ENCODE data around the gene HCRT.
"Not testable (repeated sequence)": the region's sequence is repeated elsewhere in the genome, so short reads cannot be mapped to it uniquely, and the experiment has no call there.

HCRT gene

DNA sequence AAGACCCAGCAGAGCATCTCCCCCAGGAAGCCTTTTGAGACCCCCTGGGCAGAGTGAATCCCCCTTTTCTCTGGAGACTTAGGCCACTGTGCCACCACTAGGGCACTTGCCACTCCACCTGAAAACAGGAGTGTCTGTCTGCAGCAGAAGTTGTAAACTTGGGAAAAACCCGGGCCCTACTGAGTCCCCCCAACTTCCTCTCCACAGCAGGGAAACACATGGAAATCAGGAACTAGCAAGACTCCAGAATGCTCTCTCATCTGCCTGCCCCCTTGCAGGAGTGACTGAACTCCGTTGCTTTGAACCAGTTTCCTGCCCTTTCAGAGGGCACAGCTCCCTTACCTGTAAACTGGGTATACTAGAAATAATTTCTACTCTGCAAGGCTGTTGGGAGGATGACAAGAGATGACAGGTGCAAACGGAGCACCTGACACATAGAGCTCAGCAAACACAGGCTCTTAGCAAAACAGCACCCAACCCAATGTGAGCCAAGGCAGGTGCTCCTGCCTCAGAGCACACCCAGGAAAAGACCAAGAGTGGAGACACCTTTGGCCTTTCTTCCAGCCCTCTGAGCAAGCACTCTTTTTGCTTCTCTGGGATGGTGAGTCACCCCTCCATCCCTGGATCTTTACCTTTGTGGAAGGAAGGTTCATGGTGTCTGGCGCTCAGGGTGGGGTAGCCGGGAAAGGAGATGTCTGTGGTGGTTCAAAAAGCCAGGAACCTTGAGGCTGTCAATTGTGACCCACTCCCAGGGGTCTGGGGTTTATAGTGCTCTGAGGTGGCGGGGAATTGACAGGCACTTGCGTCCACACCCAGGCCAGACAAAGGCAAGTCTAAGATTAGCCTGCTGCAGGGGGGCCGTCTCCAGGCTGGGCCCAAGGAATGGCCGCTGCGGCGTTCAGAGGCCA is at the start of gene HCRT:
Gene HCRT, minus strand, starts transcription at position 740 of the 908 bp plus-strand sequence. Its CDS starts 87 bp downstream, at position 653.
- in situ Hi-C loops (cut with HindIII; ENCODE audit: low sequenced_read_pairs): no loop called here

DNA sequence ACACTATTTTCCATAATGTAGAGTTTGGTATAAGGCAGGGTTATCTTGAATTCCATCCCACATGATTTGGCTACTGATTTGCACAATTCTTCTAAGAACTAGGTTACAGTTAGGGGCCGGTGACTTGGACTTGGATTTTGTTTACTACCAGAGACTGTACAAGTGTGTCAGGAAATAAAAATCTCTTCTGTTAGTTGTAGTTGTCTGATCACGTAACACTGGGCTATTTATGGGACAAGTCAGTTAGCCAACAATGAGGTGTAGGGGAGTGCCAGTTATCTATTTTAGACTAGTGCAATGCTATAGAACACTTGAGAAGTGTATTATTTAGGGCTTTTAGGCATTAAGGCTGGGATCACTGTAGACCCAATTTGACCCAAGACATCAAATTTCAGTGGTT is 48.7 kb upstream of the HCRT start:
- in situ Hi-C loops (cut with HindIII; ENCODE audit: low sequenced_read_pairs): no loop called here

- in situ Hi-C loops (cut with HindIII; ENCODE audit: low sequenced_read_pairs): no loop called here
Observed at GRCh38 chr17:42233156-42233555, 47.9 kb upstream of the HCRT start.

GRCh38 chr17:42230225-42230624 is 45.0 kb upstream of the HCRT start:
- in situ Hi-C loops (cut with HindIII; ENCODE audit: low sequenced_read_pairs): no loop called here

DNA sequence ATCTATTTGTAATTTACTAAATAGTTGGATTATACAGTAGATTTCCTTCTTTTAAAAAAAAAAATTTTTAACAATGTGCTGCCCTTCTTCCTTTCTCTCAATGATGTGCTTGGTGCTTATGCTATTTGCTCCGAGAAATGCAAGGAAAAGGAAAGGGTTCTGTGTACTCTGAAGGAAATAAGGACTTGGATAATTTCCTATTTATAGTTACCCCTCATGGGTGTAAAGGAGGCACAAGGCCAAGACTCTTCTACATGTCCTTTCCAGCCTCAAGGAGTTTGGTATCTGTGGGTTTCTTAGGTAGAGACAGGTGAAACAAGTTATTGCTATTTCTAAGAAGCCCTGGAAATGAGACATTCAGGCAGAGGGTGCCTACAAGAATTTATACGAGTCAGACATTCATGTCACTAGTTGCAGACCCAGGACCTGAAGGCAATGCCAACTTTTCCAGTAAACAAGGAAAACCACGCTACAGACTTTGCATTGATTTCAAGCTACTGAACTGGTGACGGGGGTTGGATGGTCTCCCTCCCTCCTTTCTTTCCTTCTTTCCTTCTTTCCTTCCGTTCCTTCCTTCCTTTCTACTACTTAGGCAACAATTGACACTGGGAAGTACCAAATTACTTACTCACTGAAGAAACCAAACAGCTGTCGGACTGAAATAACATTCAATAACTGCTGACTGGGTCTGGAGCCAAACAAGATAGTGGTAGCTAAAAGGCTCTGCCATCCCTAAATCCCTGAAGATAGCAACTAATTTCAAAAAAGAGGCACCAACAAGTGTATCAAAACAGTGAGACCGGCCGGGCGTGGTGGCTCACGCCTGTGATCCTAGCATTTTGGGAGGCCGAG is 42.8 kb upstream of the HCRT start:
- in situ Hi-C loops (cut with HindIII; ENCODE audit: low sequenced_read_pairs): no loop called here

GRCh38 chr17:42225646-42226045 is 40.4 kb upstream of the HCRT start:
- in situ Hi-C loops (cut with HindIII; ENCODE audit: low sequenced_read_pairs): no loop called here

DNA sequence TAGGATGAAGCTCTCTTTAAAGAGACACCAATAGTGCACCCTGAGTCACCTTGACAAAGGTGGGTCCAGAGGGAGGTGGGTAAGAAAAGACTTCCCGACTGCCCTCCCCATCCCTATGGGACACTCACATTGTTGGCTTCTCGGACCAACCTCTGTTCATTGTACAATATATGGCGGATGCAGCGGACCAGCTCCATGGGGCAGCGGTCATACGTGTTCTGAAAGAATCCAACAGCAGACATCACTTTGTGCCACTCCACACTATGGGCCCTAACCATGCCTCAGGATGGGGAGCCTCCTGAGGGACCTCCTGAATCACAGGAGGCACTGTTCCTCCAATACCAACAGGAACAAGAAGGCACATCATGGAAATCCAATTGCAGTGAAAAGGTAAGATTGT is 39.4 kb upstream of the HCRT start:
- in situ Hi-C loops (cut with HindIII; ENCODE audit: low sequenced_read_pairs): no loop called here

- in situ Hi-C loops (cut with HindIII; ENCODE audit: low sequenced_read_pairs): no loop called here
Observed at GRCh38 chr17:42221886-42222745, 36.9 kb upstream of the HCRT start.

GRCh38 chr17:42219280-42219679 is 34.0 kb upstream of the HCRT start:
- in situ Hi-C loops (cut with HindIII; ENCODE audit: low sequenced_read_pairs): not testable (repeated sequence)

DNA sequence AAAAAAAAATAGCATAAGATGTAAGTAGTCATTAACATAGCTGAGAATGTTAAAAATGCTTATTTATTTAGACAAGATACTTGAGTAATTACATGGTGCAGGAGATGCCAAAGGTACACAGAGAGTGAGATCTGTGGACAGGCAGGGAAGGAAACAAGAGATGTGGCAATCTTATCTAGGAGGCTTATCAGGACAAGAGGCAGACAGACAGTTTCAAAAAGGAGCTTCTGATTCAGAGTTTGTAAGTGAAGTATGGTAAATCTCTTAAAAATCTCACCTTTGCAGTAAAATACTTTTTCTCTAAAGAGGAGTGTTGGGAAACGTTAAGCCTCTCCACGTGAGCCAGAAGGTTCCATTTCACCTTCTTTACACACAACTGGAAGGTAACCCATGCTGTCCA is 28.9 kb upstream of the HCRT start:
- in situ Hi-C loops (cut with HindIII; ENCODE audit: low sequenced_read_pairs): no loop called here

DNA sequence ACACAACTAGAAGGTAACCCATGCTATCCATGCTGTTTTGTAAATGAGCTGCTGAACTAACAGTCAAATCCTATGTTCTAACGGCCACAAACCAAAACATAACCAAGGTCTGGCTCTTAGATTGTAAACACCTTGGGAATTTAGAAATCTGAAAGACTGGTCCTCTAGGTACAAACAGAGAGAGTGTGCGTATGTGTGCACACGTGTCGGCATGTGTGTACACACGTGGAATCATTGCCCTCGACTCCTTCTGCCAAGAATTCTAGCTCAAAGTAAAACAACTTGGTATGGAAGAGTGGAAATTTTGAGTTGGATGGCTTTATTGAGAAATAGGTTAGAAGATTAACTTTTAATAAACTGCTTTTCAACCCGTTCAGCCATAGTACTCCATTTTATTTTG is 27.1 kb upstream of the HCRT start:
- in situ Hi-C loops (cut with HindIII; ENCODE audit: low sequenced_read_pairs): no loop called here

GRCh38 chr17:42211921-42212341 is 26.7 kb upstream of the HCRT start:
- in situ Hi-C loops (cut with HindIII; ENCODE audit: low sequenced_read_pairs): not testable (repeated sequence)

- in situ Hi-C loops (cut with HindIII; ENCODE audit: low sequenced_read_pairs): no loop called here
Observed at GRCh38 chr17:42210046-42210445, 24.8 kb upstream of the HCRT start.

DNA sequence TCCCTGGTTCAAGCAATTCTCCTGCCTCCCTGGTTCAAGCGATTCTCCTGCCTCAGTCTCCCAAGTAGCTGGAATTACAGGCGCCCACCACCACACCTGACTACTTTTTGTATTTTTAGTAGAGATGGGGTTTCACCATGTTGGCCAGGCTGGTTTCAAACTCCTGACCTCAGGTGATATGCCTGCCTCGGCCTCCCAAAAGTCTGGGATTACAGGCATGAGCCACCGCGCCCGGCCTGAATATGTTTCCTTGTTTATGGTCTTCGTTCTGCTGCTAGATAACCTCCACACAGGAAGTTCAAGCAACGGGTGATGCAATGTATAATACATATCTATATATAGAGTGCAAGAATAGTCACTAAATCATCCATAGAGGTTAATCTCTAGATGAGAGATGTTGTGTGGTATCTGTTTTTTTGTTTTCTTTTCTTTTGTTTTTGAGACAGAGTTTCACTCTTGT is 20.9 kb upstream of the HCRT start:
- in situ Hi-C loops (cut with HindIII; ENCODE audit: low sequenced_read_pairs): loop anchor here (5.0 to 10.0 kb wide), 2 partner anchors 66 to 309 kb away; no protein-coding TSS in a partner anchor

GRCh38 chr17:42203354-42203753 is 18.1 kb upstream of the HCRT start:
- in situ Hi-C loops (cut with HindIII; ENCODE audit: low sequenced_read_pairs): loop anchor here (10.0 kb wide), 1 partner anchor 311 kb away; no protein-coding TSS in a partner anchor

DNA sequence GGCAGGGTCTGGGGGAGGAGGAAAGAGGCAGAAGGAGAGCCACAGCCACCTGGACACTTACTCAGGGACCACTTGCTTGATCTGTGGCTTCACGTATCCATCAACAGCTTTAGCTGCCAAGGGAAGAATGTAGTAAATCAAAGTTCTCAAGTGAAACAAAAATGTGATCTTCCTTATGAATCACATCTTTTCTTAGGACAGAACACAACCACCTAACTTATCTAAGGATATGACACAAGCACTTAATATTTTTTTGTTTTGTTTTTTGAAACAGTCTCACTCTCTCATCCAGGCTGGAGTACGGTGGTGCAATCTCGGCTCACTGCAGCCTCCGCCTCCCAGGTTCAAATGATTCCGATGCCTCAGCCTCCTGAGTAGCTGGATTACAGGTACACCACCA is 17.4 kb upstream of the HCRT start:
- in situ Hi-C loops (cut with HindIII; ENCODE audit: low sequenced_read_pairs): loop anchor here (10.0 kb wide), 1 partner anchor 312 kb away; no protein-coding TSS in a partner anchor

GRCh38 chr17:42202159-42202558 is 16.9 kb upstream of the HCRT start:
- in situ Hi-C loops (cut with HindIII; ENCODE audit: low sequenced_read_pairs): loop anchor here (10.0 kb wide), 1 partner anchor 313 kb away; no protein-coding TSS in a partner anchor

GRCh38 chr17:42201458-42201772 is 16.2 kb upstream of the HCRT start:
- in situ Hi-C loops (cut with HindIII; ENCODE audit: low sequenced_read_pairs): loop anchor here (10.0 kb wide), 1 partner anchor 313 kb away; no protein-coding TSS in a partner anchor

- in situ Hi-C loops (cut with HindIII; ENCODE audit: low sequenced_read_pairs): loop anchor here (10.0 kb wide), 1 partner anchor 314 kb away; no protein-coding TSS in a partner anchor
Observed at GRCh38 chr17:42200706-42201457, 15.6 kb upstream of the HCRT start.

Data from endothelial cell of hepatic sinusoid (primary cell).